ENCODE measurements around the gene FGFBP2. TPM values are rescaled to one million over a fixed set of nuclear protein-coding genes. Genes with fewer than 3 reads are reported as not detected.

The FGFBP2 gene
- total RNA-seq, 2 donors from 2014 or later: 4.0 TPM; not detected in 1

DNA sequence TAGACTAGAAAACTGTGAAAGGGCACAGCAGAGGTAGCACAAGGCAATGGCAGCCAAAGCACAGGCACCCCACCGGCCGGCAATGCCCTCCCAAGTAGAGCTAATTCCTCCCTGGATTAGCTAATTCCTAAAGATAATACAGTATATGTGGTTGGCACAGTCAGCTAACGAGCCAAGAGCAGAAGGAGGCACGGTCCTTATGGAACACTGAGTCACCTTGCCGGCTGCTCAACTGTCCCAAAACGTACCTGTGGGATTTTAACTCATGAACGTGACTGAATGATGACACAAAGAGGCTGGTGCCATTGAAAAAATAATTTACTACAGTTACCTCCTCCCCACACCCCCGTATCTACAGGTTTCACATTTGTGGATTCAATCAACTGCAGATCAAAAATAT is 15.3 kb downstream of the FGFBP2 start:
- no peak for TF ChIP-seq POLR2A (IDR thresholded peaks at IDR 0.05)
- TF ChIP-seq, protein P1, sequence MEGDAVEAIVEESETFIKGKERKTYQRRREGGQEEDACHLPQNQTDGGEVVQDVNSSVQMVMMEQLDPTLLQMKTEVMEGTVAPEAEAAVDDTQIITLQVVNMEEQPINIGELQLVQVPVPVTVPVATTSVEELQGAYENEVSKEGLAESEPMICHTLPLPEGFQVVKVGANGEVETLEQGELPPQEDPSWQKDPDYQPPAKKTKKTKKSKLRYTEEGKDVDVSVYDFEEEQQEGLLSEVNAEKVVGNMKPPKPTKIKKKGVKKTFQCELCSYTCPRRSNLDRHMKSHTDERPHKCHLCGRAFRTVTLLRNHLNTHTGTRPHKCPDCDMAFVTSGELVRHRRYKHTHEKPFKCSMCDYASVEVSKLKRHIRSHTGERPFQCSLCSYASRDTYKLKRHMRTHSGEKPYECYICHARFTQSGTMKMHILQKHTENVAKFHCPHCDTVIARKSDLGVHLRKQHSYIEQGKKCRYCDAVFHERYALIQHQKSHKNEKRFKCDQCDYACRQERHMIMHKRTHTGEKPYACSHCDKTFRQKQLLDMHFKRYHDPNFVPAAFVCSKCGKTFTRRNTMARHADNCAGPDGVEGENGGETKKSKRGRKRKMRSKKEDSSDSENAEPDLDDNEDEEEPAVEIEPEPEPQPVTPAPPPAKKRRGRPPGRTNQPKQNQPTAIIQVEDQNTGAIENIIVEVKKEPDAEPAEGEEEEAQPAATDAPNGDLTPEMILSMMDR (IDR thresholded peaks at IDR 0.05): no peak
- Histone ChIP-seq H3K9me3 (no peaks in the 10 kb centered on the region), H3K36me3 (replicated peaks in 1 of 2; ENCODE audit: insufficient read depth in 1 of 2, low read depth in 2 of 2) (no peaks in the 10 kb centered on the region), H3K27me3 (no peaks in the 10 kb centered on the region), H3K4me3 (no peak overlapping the region), H3K27ac (no peak overlapping the region), H3K4me1 (no peaks in the 10 kb centered on the region)
- 67 to 72% methylated on average over 8 of the region's 8 CpGs for WGBS, 2 donors
- ATAC-seq: no peak
- intact Hi-C loops (cut with DNase I): no loop called here
- DNase-seq: no peak

DNA sequence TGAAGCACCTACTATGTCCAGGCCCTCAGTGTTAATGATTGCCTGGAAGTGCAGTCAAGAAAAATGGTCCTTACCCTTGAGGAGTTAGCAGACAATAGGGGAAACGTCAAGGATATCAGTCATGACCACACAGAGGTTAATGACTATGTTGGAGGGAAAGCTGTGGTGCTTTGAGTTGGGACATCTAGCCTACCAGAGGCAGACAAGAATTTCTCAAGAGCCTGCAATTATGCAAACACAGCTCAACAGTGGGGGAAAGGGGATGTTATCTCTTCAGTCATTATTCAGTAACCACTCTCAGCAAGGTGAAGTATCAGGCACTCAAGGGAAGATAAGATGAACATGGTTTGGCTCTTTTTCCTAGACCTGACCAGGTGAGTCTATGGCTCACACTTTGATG is 17.5 kb downstream of the FGFBP2 start:
- H3K27me3 ChIP-seq: no peaks in the 10 kb centered on the region
- WGBS, 2 donors: 31 to 39% methylated on average over 1 of the region's 1 CpG
- H3K27ac ChIP-seq: no peak overlapping the region
- H3K4me1 ChIP-seq: no peaks in the 10 kb centered on the region
- DNase-seq (no peak), ATAC-seq (no peak)
- H3K36me3 ChIP-seq (replicated peaks in 1 of 2; ENCODE audit: insufficient read depth in 1 of 2, low read depth in 2 of 2): no peaks in the 10 kb centered on the region
- intact Hi-C loops (cut with DNase I): no loop called here
- TF ChIP-seq POLR2A (IDR thresholded peaks at IDR 0.05): no peak
- TF ChIP-seq, protein P1 (IDR thresholded peaks at IDR 0.05): no peak
- H3K4me3 ChIP-seq: no peak overlapping the region
- H3K9me3 ChIP-seq: no peaks in the 10 kb centered on the region

DNA sequence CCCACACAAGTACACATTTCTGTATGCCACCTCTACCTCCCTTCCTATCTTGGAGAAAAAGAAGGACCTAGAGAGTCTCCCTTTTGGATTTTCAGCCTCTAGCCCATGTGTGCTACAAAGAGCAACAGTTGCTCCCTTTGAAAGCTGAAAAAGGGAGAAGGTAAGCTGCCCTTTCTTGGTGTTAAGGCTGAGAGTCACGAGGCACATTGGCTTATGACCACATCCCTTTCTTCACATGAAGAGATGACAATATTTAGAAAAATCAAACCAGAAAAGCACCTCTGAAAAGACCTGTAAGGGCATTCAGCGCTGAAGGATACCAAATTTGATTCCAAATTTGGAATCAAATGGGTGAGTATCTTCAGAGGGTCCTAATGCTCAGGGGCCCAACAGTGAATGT is 18.1 kb downstream of the FGFBP2 start:
- Histone ChIP-seq H3K4me3 (no peak overlapping the region), H3K4me1 (no peaks in the 10 kb centered on the region), H3K9me3 (no peaks in the 10 kb centered on the region), H3K36me3 (replicated peaks in 1 of 2; ENCODE audit: insufficient read depth in 1 of 2, low read depth in 2 of 2) (no peaks in the 10 kb centered on the region), H3K27me3 (no peaks in the 10 kb centered on the region), H3K27ac (no peak overlapping the region)
- TF ChIP-seq, protein P1 (IDR thresholded peaks at IDR 0.05): no peak
- TF ChIP-seq POLR2A (IDR thresholded peaks at IDR 0.05): no peak
- 63 to 69% methylated on average over 2 of the region's 2 CpGs for WGBS, 2 donors
- no peak for DNase-seq
- intact Hi-C loops (cut with DNase I): no loop called here
- no peak for ATAC-seq

DNA sequence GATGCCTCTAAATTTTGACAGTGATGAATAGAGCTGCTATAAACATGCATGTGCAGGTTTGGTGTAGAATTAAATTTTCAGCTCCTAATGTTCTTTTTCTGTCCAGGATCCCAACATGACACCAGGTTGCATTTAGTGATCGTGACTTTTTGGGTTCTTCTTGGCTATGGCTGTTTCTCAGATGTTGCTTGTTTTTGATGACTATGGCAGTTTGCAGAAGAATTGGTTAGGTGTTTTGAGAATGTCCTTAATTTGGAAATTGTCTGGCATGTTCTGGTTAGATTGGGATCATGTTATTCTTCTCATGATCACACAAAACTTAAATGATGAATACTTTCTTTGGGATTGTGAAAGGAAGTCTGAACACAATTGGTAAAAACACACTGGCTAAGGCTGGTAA is 20.7 kb downstream of the FGFBP2 start:
- no peak overlapping the region for H3K4me3 ChIP-seq
- no peaks in the 10 kb centered on the region for H3K9me3 ChIP-seq
- H3K4me1 ChIP-seq: no peaks in the 10 kb centered on the region
- TF ChIP-seq POLR2A (IDR thresholded peaks at IDR 0.05): no peak
- TF ChIP-seq, protein P1 (IDR thresholded peaks at IDR 0.05): no peak
- ATAC-seq (no peak), DNase-seq (no peak)
- WGBS, 2 donors: 65 to 67% methylated on average over 1 of the region's 1 CpG
- H3K36me3 ChIP-seq (replicated peaks in 1 of 2; ENCODE audit: insufficient read depth in 1 of 2, low read depth in 2 of 2): no peaks in the 10 kb centered on the region
- intact Hi-C loops (cut with DNase I): no loop called here
- no peaks in the 10 kb centered on the region for H3K27me3 ChIP-seq
- H3K27ac ChIP-seq: no peak overlapping the region

DNA sequence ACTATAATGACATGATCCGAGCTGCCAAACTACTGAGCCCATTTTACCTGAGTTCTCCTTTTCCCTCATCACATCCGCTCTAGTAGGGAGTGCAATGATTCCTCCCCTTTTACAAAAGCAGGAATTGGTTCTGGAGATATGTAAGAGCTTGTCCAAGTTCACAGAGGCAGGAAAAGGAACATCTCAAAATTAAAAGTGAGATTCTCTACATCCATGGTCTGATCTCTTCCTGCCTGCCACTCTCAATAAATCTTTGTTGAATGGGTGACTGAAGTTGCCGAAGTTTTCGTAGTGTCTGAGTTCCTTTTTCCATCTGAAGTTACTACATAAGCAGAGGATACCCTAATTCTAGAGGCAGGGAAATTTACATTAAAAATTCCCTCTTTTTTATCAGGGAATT is 24.3 kb downstream of the FGFBP2 start, which contains the start of gene FGFBP1:
Gene FGFBP1 (minus strand): TSS at position 101 of the 400 bp plus-strand sequence. CDS start 2,108 bp downstream, outside the sequence.
- ATAC-seq: no peak
- DNase-seq: no peak
- Histone ChIP-seq H3K27me3 (no peaks in the 10 kb centered on the region), H3K36me3 (replicated peaks in 1 of 2; ENCODE audit: insufficient read depth in 1 of 2, low read depth in 2 of 2) (no peaks in the 10 kb centered on the region), H3K27ac (no peak within 1 kb of the TSS), H3K4me1 (no peaks in the 10 kb centered on the region), H3K9me3 (no peaks in the 10 kb centered on the region), H3K4me3 (no peak within 1 kb of the TSS)
- intact Hi-C loops (cut with DNase I): no loop called here
- WGBS, 2 donors: 43 to 60% methylated on average over 4 of the region's 4 CpGs
- no peak for TF ChIP-seq POLR2A (IDR thresholded peaks at IDR 0.05)
- TF ChIP-seq, protein P1 (IDR thresholded peaks at IDR 0.05): no peak
